ENCODE measurements around the gene IL3.

DNA sequence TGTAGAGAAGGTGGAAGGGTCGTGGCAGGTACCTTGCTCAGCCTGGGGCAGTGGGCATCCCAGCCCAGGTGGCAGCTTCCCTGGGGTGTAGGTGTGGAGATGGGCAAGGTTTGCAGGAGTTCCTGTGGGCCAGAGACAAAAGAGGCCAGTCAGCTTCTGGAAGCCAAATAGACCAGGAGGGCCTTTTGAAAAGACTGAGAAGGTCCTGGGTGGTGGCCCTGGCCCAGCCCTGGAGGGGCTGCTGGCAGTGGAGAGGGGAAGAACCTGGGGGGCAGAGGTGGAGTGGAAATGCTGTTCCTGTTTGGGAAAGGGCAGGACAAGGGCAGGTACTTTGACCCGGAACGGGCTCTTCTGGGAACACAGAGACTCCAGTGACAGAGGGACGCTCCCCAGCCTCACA, 7.0 kb upstream of the IL3 start:
- TF ChIP-seq, protein P1, sequence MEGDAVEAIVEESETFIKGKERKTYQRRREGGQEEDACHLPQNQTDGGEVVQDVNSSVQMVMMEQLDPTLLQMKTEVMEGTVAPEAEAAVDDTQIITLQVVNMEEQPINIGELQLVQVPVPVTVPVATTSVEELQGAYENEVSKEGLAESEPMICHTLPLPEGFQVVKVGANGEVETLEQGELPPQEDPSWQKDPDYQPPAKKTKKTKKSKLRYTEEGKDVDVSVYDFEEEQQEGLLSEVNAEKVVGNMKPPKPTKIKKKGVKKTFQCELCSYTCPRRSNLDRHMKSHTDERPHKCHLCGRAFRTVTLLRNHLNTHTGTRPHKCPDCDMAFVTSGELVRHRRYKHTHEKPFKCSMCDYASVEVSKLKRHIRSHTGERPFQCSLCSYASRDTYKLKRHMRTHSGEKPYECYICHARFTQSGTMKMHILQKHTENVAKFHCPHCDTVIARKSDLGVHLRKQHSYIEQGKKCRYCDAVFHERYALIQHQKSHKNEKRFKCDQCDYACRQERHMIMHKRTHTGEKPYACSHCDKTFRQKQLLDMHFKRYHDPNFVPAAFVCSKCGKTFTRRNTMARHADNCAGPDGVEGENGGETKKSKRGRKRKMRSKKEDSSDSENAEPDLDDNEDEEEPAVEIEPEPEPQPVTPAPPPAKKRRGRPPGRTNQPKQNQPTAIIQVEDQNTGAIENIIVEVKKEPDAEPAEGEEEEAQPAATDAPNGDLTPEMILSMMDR (conservative IDR thresholded peaks at IDR 0.05; ENCODE audit: low read depth in 2 of 2), result no peak
- TF ChIP-seq POLR2AphosphoS5 (IDR thresholded peaks at IDR 0.05; ENCODE audit: low read depth) (no peak), EZH2 (IDR thresholded peaks at IDR 0.05; ENCODE audit: low read depth, unreplicated experiment) (no peak), EZH2phosphoT487 (IDR thresholded peaks at IDR 0.05; ENCODE audit: unreplicated experiment) (no peak)

Data from GM23338 (cell line).